Neural cell (in vitro differentiated cells): Measurements from ENCODE around the gene RELL2. TPM values are rescaled to one million over a fixed set of nuclear protein-coding genes. Genes with fewer than 3 reads are reported as not detected.

ENCODE experiments used
- H2AFZ ChIP-seq: fragments of 200-600, 300-800 bp; sonication (generic), shearing (Covaris generic); 2 replicates; pipeline ENCODE4 v1.6.0; 2014; ENCODE audit warnings: low read depth, mild to moderate bottlenecking, antibody characterized with exemption, low read length, moderate library complexity
- H3F3A ChIP-seq: fragments of 200-600 bp; shearing (Covaris generic); 2 replicates; pipeline ENCODE4 v1.6.1; 2016; ENCODE audit warnings: mild to moderate bottlenecking, moderate library complexity, mixed read lengths, antibody characterized with exemption, low read length; ENCODE audit not compliant: insufficient read depth, poor library complexity, severe bottlenecking
- H3K27ac ChIP-seq: fragments of 200-600, 300-800 bp; sonication (generic), shearing (Covaris generic); 2 replicates; pipeline ENCODE4 v1.5.1; 2014; ENCODE audit warnings: mild to moderate bottlenecking, low read length, moderate library complexity
- H3K27me3 ChIP-seq: fragments of 300-800, 200-600 bp; sonication (generic), shearing (Covaris generic); 2 replicates; pipeline ENCODE4 v1.6.0; 2014; ENCODE audit warnings: mild to moderate bottlenecking, low read depth, low read length, moderate library complexity; ENCODE audit not compliant: insufficient read depth
- H3K36me3 ChIP-seq: fragments of 300-800, 200-600 bp; sonication (generic), shearing (Covaris generic); 2 replicates; pipeline ENCODE4 v1.5.1; 2014; ENCODE audit warnings: mild to moderate bottlenecking, antibody characterized with exemption, low read length, moderate library complexity; ENCODE audit not compliant: insufficient read depth
- H3K4me2 ChIP-seq: fragments of 300-800, 200-600 bp; sonication (generic), shearing (Covaris generic); 2 replicates; pipeline ENCODE4 v1.6.0; 2014; ENCODE audit warnings: mild to moderate bottlenecking, low read length
- H3K4me3 ChIP-seq: fragments of 300-800, 200-600 bp; sonication (generic), shearing (Covaris generic); 2 replicates; pipeline ENCODE4 v1.5.1; 2014; ENCODE audit warnings: mild to moderate bottlenecking, low read length, moderate library complexity
- H3K79me2 ChIP-seq: fragments of 200-600 bp; shearing (Covaris generic); replicated peaks from 2 replicates; pipeline ENCODE4 v1.6.0; 2014; ENCODE audit warnings: mild to moderate bottlenecking, low read length, moderate library complexity; ENCODE audit not compliant: insufficient read depth
- H3K9ac ChIP-seq: fragments of 300-800, 200-600 bp; sonication (generic), shearing (Covaris generic); 2 replicates; pipeline ENCODE4 v1.6.1; 2016; ENCODE audit warnings: mild to moderate bottlenecking, low read length, mixed read lengths
- H3K9me2 ChIP-seq: fragments of 200-600 bp; shearing (Covaris generic); 2 replicates; pipeline ENCODE4 v1.6.1; 2016; ENCODE audit warnings: mild to moderate bottlenecking, low read length, mixed read lengths; ENCODE audit not compliant: insufficient read depth
- H3K9me3 ChIP-seq: fragments of 200-600, 300-800 bp; sonication (generic), shearing (Covaris generic); 2 replicates; pipeline ENCODE4 v1.6.1; 2016; ENCODE audit warnings: mild to moderate bottlenecking, mixed run types, low read length, moderate library complexity, mixed read lengths
- H4K20me1 ChIP-seq: fragments of 200-600 bp; shearing (Covaris generic); 2 replicates; pipeline ENCODE4 v1.6.1; 2016; ENCODE audit warnings: mild to moderate bottlenecking, mixed run types; ENCODE audit not compliant: insufficient read depth
- CTCF ChIP-seq: fragments of 450-650 bp; IDR thresholded peaks from 2 replicates; pipeline ENCODE4 v1.5.1; 2014; ENCODE audit warnings: antibody characterized with exemption, mild to moderate bottlenecking, moderate library complexity; ENCODE audit not compliant: poor library complexity, severe bottlenecking
- EP300 ChIP-seq: fragments of 450-650 bp; conservative IDR thresholded peaks from 2 replicates; pipeline ENCODE4 v1.6.1; 2014; ENCODE audit warnings: antibody characterized with exemption, mild to moderate bottlenecking, moderate library complexity; ENCODE audit not compliant: poor library complexity, severe bottlenecking
- EZH2 ChIP-seq: fragments of 200-600, 300-800 bp; shearing (Covaris generic), sonication (generic); IDR thresholded peaks from 2 replicates; pipeline ENCODE4 v1.6.1; 2014; ENCODE audit warnings: antibody characterized with exemption, low read length, borderline replicate concordance, mild to moderate bottlenecking; ENCODE audit not compliant: insufficient read depth, poor library complexity, severe bottlenecking
- MXI1 ChIP-seq: fragments of 450-650 bp; conservative IDR thresholded peaks from 2 replicates; pipeline ENCODE4 v1.6.1; 2014; ENCODE audit warnings: antibody characterized with exemption, mild to moderate bottlenecking; ENCODE audit not compliant: poor library complexity, severe bottlenecking
- POLR2AphosphoS5 ChIP-seq: IDR thresholded peaks from 2 replicates; pipeline ENCODE4 v1.6.1; 2012
- RAD21 ChIP-seq: fragments of 450-650 bp; conservative IDR thresholded peaks from 2 replicates; pipeline ENCODE4 v1.6.1; 2014; ENCODE audit warnings: antibody characterized with exemption, mild to moderate bottlenecking, moderate library complexity
- SMC3 ChIP-seq: fragments of 450-650 bp; conservative IDR thresholded peaks from 2 replicates; pipeline ENCODE4 v1.6.1; 2014; ENCODE audit warnings: antibody characterized with exemption, mild to moderate bottlenecking, moderate library complexity; ENCODE audit not compliant: poor library complexity
- TAF1 ChIP-seq: IDR thresholded peaks from 2 replicates; pipeline ENCODE4 v1.6.1; 2012; ENCODE audit warnings: low read depth
- polyA plus RNA-seq: library from polyadenylated mRNA; depleted of rRNA; stranded (reverse); fragments of >200 nt; gene quantifications from 2 replicates; pipeline ENCODE4 v1.2.3, GENCODE V29; 2014
- TF ChIP-seq, protein P1 (sequence below): IDR thresholded peaks from 2 replicates; pipeline ENCODE4 v1.6.1; 2012; ENCODE audit warnings: borderline replicate concordance

RELL2 gene
- polyA plus RNA-seq, 1 donor from 2014 or later = 44.9 TPM

DNA sequence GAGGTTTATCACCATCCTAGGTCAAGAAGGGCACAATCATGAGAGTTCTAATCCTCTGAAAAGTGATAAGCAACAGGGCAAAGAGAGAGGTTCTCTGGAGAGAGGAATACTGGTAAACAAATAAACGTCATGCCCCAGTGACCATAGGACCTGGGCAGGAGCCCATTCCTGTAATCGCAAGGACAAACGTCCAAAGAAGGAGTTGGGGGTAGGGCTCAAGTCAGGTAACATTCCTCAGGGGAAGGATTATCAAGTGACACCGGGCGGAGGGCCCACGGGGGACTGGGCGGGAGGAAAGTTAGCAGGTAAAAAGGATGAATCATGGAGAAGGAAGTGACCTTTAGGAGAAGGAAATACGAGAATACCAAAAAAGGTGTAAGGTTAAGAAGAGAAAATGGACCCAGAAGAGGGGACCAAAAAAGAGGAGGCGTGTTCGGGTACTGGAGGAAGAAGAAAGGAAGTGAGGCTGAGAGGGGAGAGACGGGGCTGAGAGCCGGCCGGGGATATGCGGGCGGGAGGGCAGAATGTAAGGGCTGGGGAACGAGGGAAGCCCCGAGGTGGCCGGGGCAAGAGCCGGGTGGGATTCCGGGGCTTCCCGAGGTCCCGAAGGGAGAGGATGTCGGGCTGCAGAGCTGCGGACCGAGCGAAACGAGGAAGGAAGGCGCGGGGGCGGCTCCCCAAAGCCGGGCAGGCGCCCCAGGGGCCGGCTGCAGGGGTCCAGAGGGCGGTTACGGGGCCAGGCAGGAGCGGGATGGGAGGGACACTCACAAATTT, 18.6 kb upstream of the RELL2 start:
- Histone ChIP-seq H3K9me3 (no peaks in the 10 kb centered on the region), H3K27me3 (no peaks in the 10 kb centered on the region), H3F3A (no peaks in the 10 kb centered on the region), H3K36me3 (no peaks in the 10 kb centered on the region), H4K20me1 (no peaks in the 10 kb centered on the region), H3K79me2 (peaks cover 24% of the 10 kb centered on the region), H3K4me2 (peak overlapping the region; percentile 44), H2AFZ (peak overlapping the region; percentile 30), H3K9ac (peak overlapping the region; percentile 76), H3K27ac (peak overlapping the region; percentile 17), H3K9me2 (no peaks in the 10 kb centered on the region), H3K4me3 (peak overlapping the region; percentile 76)
- TF ChIP-seq SMC3 = no peak
- peak; percentile 21 for TF ChIP-seq POLR2AphosphoS5
- TF ChIP-seq CTCF = no peak
- TF ChIP-seq, protein P1, sequence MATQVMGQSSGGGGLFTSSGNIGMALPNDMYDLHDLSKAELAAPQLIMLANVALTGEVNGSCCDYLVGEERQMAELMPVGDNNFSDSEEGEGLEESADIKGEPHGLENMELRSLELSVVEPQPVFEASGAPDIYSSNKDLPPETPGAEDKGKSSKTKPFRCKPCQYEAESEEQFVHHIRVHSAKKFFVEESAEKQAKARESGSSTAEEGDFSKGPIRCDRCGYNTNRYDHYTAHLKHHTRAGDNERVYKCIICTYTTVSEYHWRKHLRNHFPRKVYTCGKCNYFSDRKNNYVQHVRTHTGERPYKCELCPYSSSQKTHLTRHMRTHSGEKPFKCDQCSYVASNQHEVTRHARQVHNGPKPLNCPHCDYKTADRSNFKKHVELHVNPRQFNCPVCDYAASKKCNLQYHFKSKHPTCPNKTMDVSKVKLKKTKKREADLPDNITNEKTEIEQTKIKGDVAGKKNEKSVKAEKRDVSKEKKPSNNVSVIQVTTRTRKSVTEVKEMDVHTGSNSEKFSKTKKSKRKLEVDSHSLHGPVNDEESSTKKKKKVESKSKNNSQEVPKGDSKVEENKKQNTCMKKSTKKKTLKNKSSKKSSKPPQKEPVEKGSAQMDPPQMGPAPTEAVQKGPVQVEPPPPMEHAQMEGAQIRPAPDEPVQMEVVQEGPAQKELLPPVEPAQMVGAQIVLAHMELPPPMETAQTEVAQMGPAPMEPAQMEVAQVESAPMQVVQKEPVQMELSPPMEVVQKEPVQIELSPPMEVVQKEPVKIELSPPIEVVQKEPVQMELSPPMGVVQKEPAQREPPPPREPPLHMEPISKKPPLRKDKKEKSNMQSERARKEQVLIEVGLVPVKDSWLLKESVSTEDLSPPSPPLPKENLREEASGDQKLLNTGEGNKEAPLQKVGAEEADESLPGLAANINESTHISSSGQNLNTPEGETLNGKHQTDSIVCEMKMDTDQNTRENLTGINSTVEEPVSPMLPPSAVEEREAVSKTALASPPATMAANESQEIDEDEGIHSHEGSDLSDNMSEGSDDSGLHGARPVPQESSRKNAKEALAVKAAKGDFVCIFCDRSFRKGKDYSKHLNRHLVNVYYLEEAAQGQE = no peak

DNA sequence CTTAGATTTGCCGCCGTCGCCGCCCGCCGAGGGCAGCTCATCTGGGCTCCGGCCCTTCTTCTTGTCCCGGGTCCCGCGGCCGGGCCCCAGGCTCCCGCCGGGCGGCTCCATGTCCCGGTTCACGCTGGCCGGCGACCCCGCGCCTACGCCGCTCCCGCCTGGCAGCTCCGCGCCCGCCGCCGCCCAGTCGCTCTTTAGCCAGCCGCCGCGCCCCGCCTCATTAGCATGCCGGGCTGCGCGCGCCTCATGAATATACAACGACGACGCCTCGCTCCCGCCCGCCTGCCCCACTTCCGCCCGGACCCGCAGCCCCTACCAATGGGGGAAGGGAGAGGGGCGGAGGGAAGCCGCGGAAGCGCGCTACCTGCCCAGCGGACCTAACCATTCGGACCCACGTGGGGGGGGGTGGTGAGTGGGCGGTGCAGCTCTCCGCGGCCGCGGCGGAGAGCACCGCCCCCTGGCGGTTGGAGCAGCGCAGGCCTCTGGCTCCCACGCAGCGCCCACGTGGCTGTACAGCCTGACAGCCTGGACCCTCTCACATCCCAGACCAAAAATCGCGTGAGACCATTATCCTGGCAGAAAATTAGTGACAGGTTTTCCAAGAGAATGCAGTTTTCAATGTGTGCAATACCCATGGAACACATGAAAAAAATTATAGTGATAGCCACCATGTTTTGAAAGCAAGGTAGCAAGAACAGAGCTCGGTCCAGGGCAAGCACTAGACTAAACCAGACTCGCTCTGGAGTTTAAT, 17.8 kb upstream of the RELL2 start, which contains the start of gene DIAPH1:
Gene DIAPH1 (minus strand): TSS at position 197 of the 751 bp plus-strand sequence. CDS start 86 bp downstream, at position 111.
- peak within 1 kb of the TSS; percentile 76 for H3K4me3 ChIP-seq
- peak within 1 kb of the TSS; percentile 30 for H2AFZ ChIP-seq
- peak within 1 kb of the TSS; percentile 76 for H3K9ac ChIP-seq
- TF ChIP-seq EZH2 (no peak), TAF1 (no peak), POLR2AphosphoS5 (peak; percentile 41), EP300 (peak; percentile 72), CTCF (peak; percentile 99), RAD21 (peak; percentile 80), SMC3 (peak; percentile 91), MXI1 (peak; percentile 98)
- TF ChIP-seq, protein P1 = no peak
- no peaks in the 10 kb centered on the region for H4K20me1 ChIP-seq
- no peaks in the 10 kb centered on the region for H3K36me3 ChIP-seq
- peak within 1 kb of the TSS; percentile 44 for H3K4me2 ChIP-seq
- no peaks in the 10 kb centered on the region for H3K9me3 ChIP-seq
- H3K27me3 ChIP-seq = no peaks in the 10 kb centered on the region
- H3K27ac ChIP-seq = peak within 1 kb of the TSS; percentile 17
- no peaks in the 10 kb centered on the region for H3F3A ChIP-seq
- no peaks in the 10 kb centered on the region for H3K9me2 ChIP-seq
- peaks cover 17% of the 10 kb centered on the region for H3K79me2 ChIP-seq
